Vagina (tissue), 2 donors: Measurements from ENCODE around the gene ZNF692. TPM values are rescaled to one million over a fixed set of nuclear protein-coding genes. Genes with fewer than 3 reads are reported as not detected.

Experiments
- DNase-seq, 2 donors: peaks; one replicate each; pipeline ENCODE4 v3.0.0-alpha.2; 2017; ENCODE audit errors: extremely low spot score in 2 of 2
- H3K27ac ChIP-seq: fragments of 200-600 bp; sonication (generic); one replicate; pipeline ENCODE4 v1.5.1; 2019
- H3K27me3 ChIP-seq: fragments of 200-600 bp; sonication (generic); one replicate; pipeline ENCODE4 v1.5.1; 2019
- H3K36me3 ChIP-seq, 2 donors: fragments of 200-600 bp; sonication (generic); one replicate each; pipeline ENCODE4 v1.5.1; 2017 to 2019
- H3K4me1 ChIP-seq: fragments of 200-600 bp; sonication (generic); one replicate; pipeline ENCODE4 v1.5.1; 2019
- H3K4me3 ChIP-seq, 2 donors: fragments of 200-600 bp; sonication (generic); 1 replicate in 1 of 2; 2 replicates in 1 of 2; pipeline ENCODE4 v1.5.1; 2016 to 2019
- H3K9me3 ChIP-seq: fragments of 200-600 bp; sonication (generic); one replicate; pipeline ENCODE4 v1.5.1; 2019
- CTCF ChIP-seq, 3 experiments: fragments of 450-650 bp in 2 of 3; fragments of 200-600 bp in 1 of 3; sonication (generic) in 1 of 3; IDR thresholded peaks; one replicate each; pipeline ENCODE4 v1.5.1; 2017 to 2019; ENCODE audit warnings: antibody characterized with exemption in 3 of 3, mild to moderate bottlenecking in 2 of 3, moderate library complexity in 2 of 3
- POLR2A ChIP-seq, 2 donors: fragments of 450-650 bp; IDR thresholded peaks; one replicate each; pipeline ENCODE4 v1.6.1; 2017; ENCODE audit warnings: antibody characterized with exemption in 2 of 2, mild to moderate bottlenecking in 2 of 2, moderate library complexity in 2 of 2
- POLR2AphosphoS5 ChIP-seq, 2 donors: sonication (generic); formaldehyde crosslinking; IDR thresholded peaks; one replicate each; pipeline ENCODE4 v1.9.0; 2017; ENCODE audit warnings: antibody characterized with exemption in 2 of 2, mild to moderate bottlenecking in 2 of 2, low read depth in 1 of 2; ENCODE audit not compliant: insufficient read depth in 1 of 2
- intact Hi-C: fragments of 100-400 bp; cut with DNase I; formaldehyde crosslinking; loops from one replicate; pipeline ENCODE4 v1.15.1; 2023
- total RNA-seq: library from RNA; depleted of rRNA; stranded (reverse); fragments of >200 nt; gene quantifications from one replicate; pipeline ENCODE4 v1.2.3, GENCODE V29; 2016

ZNF692 gene
- total RNA-seq, 1 donor from 2014 or later: 46.7 TPM

- no peaks in the 10 kb centered on the region for H3K9me3 ChIP-seq
- peak overlapping the region; percentile 67 to 77 for H3K4me3 ChIP-seq
- no peak for TF ChIP-seq POLR2A (IDR thresholded peaks at IDR 0.05)
- peak overlapping the region; percentile 98 for H3K27ac ChIP-seq
- DNase-seq: no peak
- peaks cover 0 to 18% of the 10 kb centered on the region in 2 donors for H3K36me3 ChIP-seq
- peaks cover 58% of the 10 kb centered on the region for H3K4me1 ChIP-seq
- intact Hi-C loops: no loop called here
- H3K27me3 ChIP-seq: no peaks in the 10 kb centered on the region
Measured at GRCh38 chr1:248824301-248824700, 34.6 kb downstream of the ZNF692 start.

DNA sequence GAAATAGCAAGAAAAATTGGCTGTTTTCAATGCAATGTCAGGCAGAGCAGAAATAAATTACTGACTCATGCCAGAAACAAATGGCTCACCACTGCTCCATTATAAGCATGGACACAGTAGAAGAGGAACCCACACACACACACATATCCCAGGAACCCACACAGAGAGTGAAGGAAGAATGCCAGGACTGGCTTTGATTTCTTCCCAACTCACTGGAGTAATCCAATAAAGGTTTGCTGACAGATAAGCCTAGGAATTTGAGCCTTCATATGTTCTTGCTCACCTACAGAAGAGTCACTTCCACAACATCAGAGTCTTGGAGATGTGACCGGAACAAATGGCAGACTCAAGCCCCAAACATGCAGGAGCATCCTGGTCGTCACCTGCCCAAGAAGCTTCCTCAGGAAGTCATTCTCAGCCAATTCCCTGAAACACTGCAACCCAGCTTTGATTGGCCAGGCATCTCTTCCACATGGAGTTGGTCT lies 35.3 kb downstream of the ZNF692 start:
- H3K36me3 ChIP-seq: peaks cover 0 to 18% of the 10 kb centered on the region in 2 donors
- H3K4me3 ChIP-seq: peak overlapping the region; percentile 30 to 77
- no peak overlapping the region for H3K27ac ChIP-seq
- no peaks in the 10 kb centered on the region for H3K9me3 ChIP-seq
- intact Hi-C loops: no loop called here
- TF ChIP-seq POLR2A (IDR thresholded peaks at IDR 0.05) (no peak), CTCF (IDR thresholded peaks at IDR 0.05) (no peak), POLR2AphosphoS5 (IDR thresholded peaks at IDR 0.05; ENCODE audit: insufficient read depth in 1 of 2, low read depth in 1 of 2) (no peak)
- no peaks in the 10 kb centered on the region for H3K27me3 ChIP-seq
- H3K4me1 ChIP-seq: peaks cover 65% of the 10 kb centered on the region
- peak in 1 of 2 donors; percentile 58 for DNase-seq

- Histone ChIP-seq H3K9me3 (no peaks in the 10 kb centered on the region), H3K27me3 (no peaks in the 10 kb centered on the region), H3K36me3 (peaks cover 0 to 18% of the 10 kb centered on the region in 2 donors), H3K4me1 (peaks cover 68% of the 10 kb centered on the region), H3K4me3 (no peak overlapping the region), H3K27ac (no peak overlapping the region)
- peak; percentile 43 to 71 for DNase-seq
- no peak for TF ChIP-seq POLR2AphosphoS5 (IDR thresholded peaks at IDR 0.05; ENCODE audit: insufficient read depth in 1 of 2, low read depth in 1 of 2)
- TF ChIP-seq POLR2A (IDR thresholded peaks at IDR 0.05): no peak
- no peak for TF ChIP-seq CTCF (IDR thresholded peaks at IDR 0.05)
- intact Hi-C loops: no loop called here
Measured at GRCh38 chr1:248822148-248823032, 36.5 kb downstream of the ZNF692 start.

DNA sequence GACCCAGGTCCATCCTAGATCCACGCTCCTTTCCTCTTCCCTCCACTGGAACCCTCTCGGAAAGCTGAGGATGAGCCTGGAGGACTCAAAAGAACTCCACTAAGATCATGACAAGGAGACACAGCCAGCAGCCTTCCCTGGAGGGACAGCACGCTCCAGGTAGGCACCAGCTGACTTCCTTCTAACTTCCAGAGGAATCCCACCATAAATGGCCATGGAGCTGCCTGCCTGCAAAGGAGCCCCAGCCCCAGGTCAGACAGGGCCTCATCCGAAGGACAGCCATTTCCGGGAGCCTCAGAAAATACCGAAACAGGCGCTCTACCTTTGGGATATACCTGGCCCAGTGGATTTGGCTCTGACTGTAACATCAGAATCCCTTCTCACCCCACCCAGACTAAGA lies 37.2 kb downstream of the ZNF692 start:
- H3K27me3 ChIP-seq: no peaks in the 10 kb centered on the region
- H3K36me3 ChIP-seq: peaks cover 0 to 22% of the 10 kb centered on the region in 2 donors
- H3K4me1 ChIP-seq: peaks cover 60% of the 10 kb centered on the region
- intact Hi-C loops: no loop called here
- no peak overlapping the region for H3K27ac ChIP-seq
- H3K9me3 ChIP-seq: no peaks in the 10 kb centered on the region
- no peak overlapping the region for H3K4me3 ChIP-seq
- no peak for TF ChIP-seq CTCF (IDR thresholded peaks at IDR 0.05)
- no peak for TF ChIP-seq POLR2AphosphoS5 (IDR thresholded peaks at IDR 0.05; ENCODE audit: insufficient read depth in 1 of 2, low read depth in 1 of 2)
- TF ChIP-seq POLR2A (IDR thresholded peaks at IDR 0.05): no peak
- peak; percentile 42 to 93 for DNase-seq

GRCh38 chr1:248821101-248821500 lies 37.8 kb downstream of the ZNF692 start:
- H3K36me3 ChIP-seq: peaks cover 0 to 27% of the 10 kb centered on the region in 2 donors
- H3K4me3 ChIP-seq: no peak overlapping the region
- peak; percentile 70 to 96 for DNase-seq
- no peaks in the 10 kb centered on the region for H3K9me3 ChIP-seq
- H3K27ac ChIP-seq: no peak overlapping the region
- intact Hi-C loops: no loop called here
- H3K4me1 ChIP-seq: peaks cover 59% of the 10 kb centered on the region
- TF ChIP-seq CTCF (IDR thresholded peaks at IDR 0.05) (no peak), POLR2A (IDR thresholded peaks at IDR 0.05) (no peak), POLR2AphosphoS5 (IDR thresholded peaks at IDR 0.05; ENCODE audit: insufficient read depth in 1 of 2, low read depth in 1 of 2) (no peak)
- no peaks in the 10 kb centered on the region for H3K27me3 ChIP-seq
